K562 (cell line): ENCODE measurements around the gene PPFIA1. TPM values are rescaled to one million over a fixed set of nuclear protein-coding genes. Genes with fewer than 3 reads are reported as not detected.

Experiments used
- CREB5 ChIP-seq: fragments of 250-450 bp; sonication (Bioruptor Pico); IDR thresholded peaks from 2 replicates; pipeline ENCODE4 v1.5.0; 2020; ENCODE audit warnings: mild to moderate bottlenecking
- DEAF1 ChIP-seq: fragments of 450-650 bp; formaldehyde crosslinking; IDR thresholded peaks from 2 replicates; pipeline ENCODE4 v1.4.0; 2020; ENCODE audit warnings: mild to moderate bottlenecking, moderate library complexity
- E2F8 ChIP-seq: fragments of 450-650 bp; IDR thresholded peaks from 2 replicates; pipeline ENCODE4 v1.7.1; 2018; ENCODE audit warnings: mild to moderate bottlenecking, low read depth; ENCODE audit not compliant: partially characterized antibody
- GATA2 ChIP-seq: sonication (generic); formaldehyde crosslinking; IDR thresholded peaks from 2 replicates; pipeline ENCODE4 v1.4.0; 2020; ENCODE audit warnings: mild to moderate bottlenecking, missing genetic modification reagents
- ILK ChIP-seq: fragments of 450-650 bp; IDR thresholded peaks from 2 replicates; pipeline ENCODE4 v1.6.1; 2016; ENCODE audit warnings: missing genetic modification characterization, low read depth, mild to moderate bottlenecking, missing compliant biosample characterization, moderate library complexity, borderline replicate concordance
- KDM5B ChIP-seq: fragments of 200-600 bp; sonication (generic); IDR thresholded peaks from 2 replicates; pipeline ENCODE4 v1.6.1; 2012; ENCODE audit warnings: low read depth, mild to moderate bottlenecking, moderate library complexity, low read length, control low read depth, inconsistent platforms; ENCODE audit not compliant: insufficient replicate concordance
- LCOR ChIP-seq: sonication (generic); formaldehyde crosslinking; IDR thresholded peaks from 2 replicates; pipeline ENCODE4 v1.8.0; 2022; ENCODE audit warnings: mild to moderate bottlenecking, missing genetic modification reagents
- MIER1 ChIP-seq: fragments of 450-650 bp; IDR thresholded peaks from 2 replicates; pipeline ENCODE4 v1.6.1; 2016; ENCODE audit warnings: antibody characterized with exemption, mild to moderate bottlenecking, low read depth
- NFRKB ChIP-seq: fragments of 450-650 bp; IDR thresholded peaks from 2 replicates; pipeline ENCODE4 v1.6.1; 2016; ENCODE audit warnings: low read depth
- SIX5 ChIP-seq, 2 experiments: IDR thresholded peaks; 2 replicates each; pipeline ENCODE4 v1.6.1; 2011; ENCODE audit warnings: low read length in 2 of 2, borderline replicate concordance in 1 of 2, low read depth in 1 of 2, mild to moderate bottlenecking in 1 of 2, moderate library complexity in 1 of 2; ENCODE audit not compliant: insufficient read depth in 1 of 2
- SLC30A9 ChIP-seq: fragments of 250-450 bp; sonication (Bioruptor Pico); IDR thresholded peaks from 2 replicates; pipeline ENCODE4 v1.8.0; 2022; ENCODE audit warnings: mild to moderate bottlenecking, moderate library complexity
- SNIP1 ChIP-seq: fragments of 450-650 bp; IDR thresholded peaks from 2 replicates; pipeline ENCODE4 v1.7.1; 2017; ENCODE audit warnings: low read depth, mild to moderate bottlenecking
- SP2 ChIP-seq: IDR thresholded peaks from 2 replicates; pipeline ENCODE4 v1.6.1; 2011; ENCODE audit warnings: mild to moderate bottlenecking, low read depth, low read length, moderate library complexity; ENCODE audit not compliant: poor library complexity, severe bottlenecking; ENCODE audit errors: extremely low read depth
- TOE1 ChIP-seq, 2 experiments: fragments of 450-650 bp in 1 of 2; sonication (generic) in 1 of 2; formaldehyde crosslinking in 1 of 2; IDR thresholded peaks; 2 replicates each; pipeline versions ENCODE4 v1.7.1 to v1.8.0; 2016 to 2022; ENCODE audit warnings: borderline replicate concordance in 2 of 2, mild to moderate bottlenecking in 2 of 2, antibody characterized with exemption in 1 of 2, inconsistent platforms in 1 of 2, low read depth in 1 of 2, missing genetic modification reagents in 1 of 2, moderate library complexity in 1 of 2
- XRCC5 ChIP-seq: fragments of 200-400 bp; formaldehyde crosslinking; IDR thresholded peaks from 2 replicates; pipeline ENCODE4 v1.6.1; 2017; ENCODE audit warnings: low read depth, mild to moderate bottlenecking, low read length
- ZBTB11 ChIP-seq, 3 experiments: fragments of 200-800 bp in 1 of 3; fragments of 250-450 bp in 1 of 3; fragments of 450-650 bp in 1 of 3; sonication (Bioruptor Pico) in 1 of 3; sonication (Bioruptor generic) in 1 of 3; formaldehyde crosslinking in 1 of 3; IDR thresholded peaks; 2 replicates each; pipeline versions ENCODE4 v1.6.1 to v1.8.0; 2016 to 2022; ENCODE audit warnings: mild to moderate bottlenecking in 2 of 3, missing genetic modification characterization in 2 of 3, missing compliant biosample characterization in 1 of 3, moderate library complexity in 1 of 3
- ZNF707 ChIP-seq: fragments of 250-450 bp; sonication (Bioruptor Pico); conservative IDR thresholded peaks from 2 replicates; pipeline ENCODE4 v1.8.0; 2022; ENCODE audit warnings: inconsistent platforms, mild to moderate bottlenecking, moderate library complexity
- polyA plus RNA-seq, 8 experiments: library from polyadenylated mRNA; depleted of rRNA in 4 of 8; stranded (reverse) in 5 of 8; unstranded in 3 of 8; fragments of >200 nt; fragmentation: Nextera tagmentation in 2 of 8; fragmentation: Illumina TruSeq in 1 of 8; extraction: Ambion mirVana in 2 of 8; extraction: Trizol in 1 of 8; gene quantifications; 2 replicates each; pipeline versions ENCODE4 v1.2.1 to v1.2.3, GENCODE V29; 2011 to 2014; ENCODE audit warnings: inconsistent platforms in 1 of 8, missing spikeins in 1 of 8
- total RNA-seq, 7 experiments: library from RNA; depleted of rRNA in 6 of 7; stranded (reverse); fragments of >200 nt in 6 of 7; fragmentation: Illumina TruSeq in 2 of 7; extraction: Trizol in 2 of 7; gene quantifications; 2 replicates each; pipeline versions ENCODE4 v1.2.1 to v1.2.3, GENCODE V29; 2011 to 2021; ENCODE audit warnings: low replicate concordance in 1 of 7

The PPFIA1 gene
- total and polyA plus RNA-seq, 9 of the 15 experiments (the other 6 are each of a cell fraction or from before 2014, with no cell fraction given): 9.9 to 41.5 (median 28.5) TPM

GRCh38 chr11:70420008-70420464 lies 149.5 kb downstream of the PPFIA1 start (continued):
- TF ChIP-seq GATA2 (CRISPR knock-in tag): peak; percentile 91
- no peak for TF ChIP-seq SIX5 (IDR thresholded peaks at IDR 0.05; ENCODE audit: borderline replicate concordance in 1 of 2, insufficient read depth in 1 of 2, low read depth in 1 of 2, low read length in 2 of 2)
- TF ChIP-seq DEAF1 (CRISPR knock-in tag): no peak
- TF ChIP-seq CREB5 (CRISPR knock-in tag): no peak
- TF ChIP-seq SP2: no peak
- TF ChIP-seq ZBTB11 (CRISPR knock-in tag; IDR thresholded peaks at IDR 0.05): peak in 1 of 3 experiments; percentile 73; a peak in 1 of 6 replicates
- TF ChIP-seq MIER1: 0 out of 2 replicates have a peak, but pooled peaks have one; percentile 16
- no peak; the same call in 1 of the 2 replicates for TF ChIP-seq SNIP1
- peak; percentile 48 for TF ChIP-seq E2F8
- TF ChIP-seq ILK (tag): no peak
- 0 out of 2 replicates have a peak, but pooled peaks have one; percentile 72 for TF ChIP-seq XRCC5
- TF ChIP-seq ZNF707 (CRISPR knock-in tag): no peak
- TF ChIP-seq TOE1 (IDR thresholded peaks at IDR 0.05; ENCODE audit: borderline replicate concordance): peak; percentile 76; the same call in 1 of the 2 replicates
- no peak for TF ChIP-seq TOE1 (CRISPR knock-in tag; IDR thresholded peaks at IDR 0.05; ENCODE audit: borderline replicate concordance, low read depth)
- no peak for TF ChIP-seq NFRKB
- TF ChIP-seq KDM5B: no peak
- no peak for TF ChIP-seq SLC30A9 (CRISPR knock-in tag)
- TF ChIP-seq LCOR (CRISPR knock-in tag): peak; percentile 84; the same call in 1 of the 2 replicates
